Measurements from ENCODE around the gene TET1.

DNA sequence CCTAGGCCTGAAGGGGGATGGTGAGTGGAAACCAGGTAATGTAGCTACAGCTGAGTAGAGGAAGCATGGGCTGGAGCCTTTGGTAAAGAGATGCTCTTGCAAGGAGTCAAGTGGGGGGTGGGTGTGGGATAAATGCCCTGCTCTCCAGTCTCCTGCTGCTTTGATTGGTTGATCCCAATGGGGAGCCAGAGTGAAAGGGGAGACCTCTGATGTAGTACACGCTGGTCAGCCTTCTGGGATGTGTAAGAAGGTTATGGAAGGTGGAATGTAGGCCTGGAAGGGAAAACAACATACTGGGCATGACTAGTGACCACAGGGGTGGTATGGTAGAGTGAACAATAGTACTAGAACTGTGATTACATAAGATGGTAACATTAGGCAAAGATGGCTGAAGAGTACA, 44.3 kb downstream of the TET1 start:
- TF ChIP-seq GATA2 (IDR thresholded peaks at IDR 0.05; ENCODE audit: low read depth, low read length) (no peak), GATA3 (IDR thresholded peaks at IDR 0.05; ENCODE audit: low read depth, low read length) (no peak)
